ENCODE measurements around the gene CAMKMT. TPM values are rescaled to one million over a fixed set of nuclear protein-coding genes. Genes with fewer than 3 reads are reported as not detected.

CAMKMT gene
- total RNA-seq, 2 experiments from 2014 or later: 25.7 to 27.4 TPM

DNA sequence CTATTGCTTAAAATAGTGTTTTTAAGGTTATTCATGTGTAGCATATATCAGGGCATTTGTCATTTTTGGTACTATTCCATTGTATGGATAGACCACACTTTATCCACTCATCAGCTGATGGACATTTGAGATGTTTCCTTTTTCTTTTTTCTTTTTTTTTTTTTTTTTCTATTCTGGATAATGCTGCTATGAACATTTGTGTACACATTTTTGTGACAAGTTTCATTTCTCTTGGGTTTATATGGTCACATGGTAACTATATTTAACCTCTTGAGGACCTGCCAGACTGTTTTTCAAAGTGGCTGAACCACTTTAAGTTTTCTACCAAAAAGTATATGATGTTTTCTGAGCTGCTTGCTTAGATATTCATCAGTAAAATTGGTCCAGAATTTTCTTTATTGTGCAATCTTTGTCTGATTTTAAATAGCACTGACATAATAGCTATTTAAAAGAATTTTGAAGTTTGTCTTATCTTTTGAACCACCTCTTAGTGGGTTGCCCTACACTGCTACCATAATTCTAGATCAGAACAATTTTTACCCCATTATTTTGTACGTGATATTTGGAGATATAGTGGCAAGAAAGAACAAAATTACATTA lies 360.4 kb downstream of the CAMKMT start:
- POLR2A ChIA-PET: interaction anchor here (0.6 to 1.2 kb wide), 8 partner anchors 13 to 402 kb away, joined by 3 to 8 read pairs (median 3); no protein-coding TSS in a partner anchor
- H3K4me1 ChIP-seq (ENCODE audit: insufficient read depth, low read length, poor library complexity, severe bottlenecking): peaks cover 16% of the 10 kb centered on the region
- no peak overlapping the region for H2AFZ ChIP-seq (ENCODE audit: low read length)
- DNase-seq (ENCODE audit: low spot score): peak; percentile 7
- peak overlapping the region; percentile 33 for H3K4me2 ChIP-seq (ENCODE audit: low read length)
- no peaks in the 10 kb centered on the region for H3K9me3 ChIP-seq (ENCODE audit: low read length)
- H3K27ac ChIP-seq (ENCODE audit: low read depth, low read length, poor library complexity, severe bottlenecking): no peak overlapping the region
- no peaks in the 10 kb centered on the region for H3K9me2 ChIP-seq (ENCODE audit: insufficient read depth, low read length)
- TF ChIP-seq, protein P1, sequence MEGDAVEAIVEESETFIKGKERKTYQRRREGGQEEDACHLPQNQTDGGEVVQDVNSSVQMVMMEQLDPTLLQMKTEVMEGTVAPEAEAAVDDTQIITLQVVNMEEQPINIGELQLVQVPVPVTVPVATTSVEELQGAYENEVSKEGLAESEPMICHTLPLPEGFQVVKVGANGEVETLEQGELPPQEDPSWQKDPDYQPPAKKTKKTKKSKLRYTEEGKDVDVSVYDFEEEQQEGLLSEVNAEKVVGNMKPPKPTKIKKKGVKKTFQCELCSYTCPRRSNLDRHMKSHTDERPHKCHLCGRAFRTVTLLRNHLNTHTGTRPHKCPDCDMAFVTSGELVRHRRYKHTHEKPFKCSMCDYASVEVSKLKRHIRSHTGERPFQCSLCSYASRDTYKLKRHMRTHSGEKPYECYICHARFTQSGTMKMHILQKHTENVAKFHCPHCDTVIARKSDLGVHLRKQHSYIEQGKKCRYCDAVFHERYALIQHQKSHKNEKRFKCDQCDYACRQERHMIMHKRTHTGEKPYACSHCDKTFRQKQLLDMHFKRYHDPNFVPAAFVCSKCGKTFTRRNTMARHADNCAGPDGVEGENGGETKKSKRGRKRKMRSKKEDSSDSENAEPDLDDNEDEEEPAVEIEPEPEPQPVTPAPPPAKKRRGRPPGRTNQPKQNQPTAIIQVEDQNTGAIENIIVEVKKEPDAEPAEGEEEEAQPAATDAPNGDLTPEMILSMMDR (conservative IDR thresholded peaks at IDR 0.05; ENCODE audit: low read length): no peak
- H3K36me3 ChIP-seq (ENCODE audit: insufficient read depth, low read length): no peaks in the 10 kb centered on the region
- CTCF ChIA-PET (ENCODE audit: unreplicated experiment): no interaction called here
- no peaks in the 10 kb centered on the region for H3K79me2 ChIP-seq (ENCODE audit: insufficient read depth, low read depth, low read length)
- H3K4me3 ChIP-seq (ENCODE audit: low read depth, low read length, poor library complexity, severe bottlenecking): no peak overlapping the region
- BruUV-seq (replicated peaks): no TSS peak
- H4K20me1 ChIP-seq (ENCODE audit: insufficient read depth, low read length): no peaks in the 10 kb centered on the region
- intact Hi-C loops (cut with micrococcal nuclease; ENCODE audit: unreplicated experiment): no loop called here

DNA sequence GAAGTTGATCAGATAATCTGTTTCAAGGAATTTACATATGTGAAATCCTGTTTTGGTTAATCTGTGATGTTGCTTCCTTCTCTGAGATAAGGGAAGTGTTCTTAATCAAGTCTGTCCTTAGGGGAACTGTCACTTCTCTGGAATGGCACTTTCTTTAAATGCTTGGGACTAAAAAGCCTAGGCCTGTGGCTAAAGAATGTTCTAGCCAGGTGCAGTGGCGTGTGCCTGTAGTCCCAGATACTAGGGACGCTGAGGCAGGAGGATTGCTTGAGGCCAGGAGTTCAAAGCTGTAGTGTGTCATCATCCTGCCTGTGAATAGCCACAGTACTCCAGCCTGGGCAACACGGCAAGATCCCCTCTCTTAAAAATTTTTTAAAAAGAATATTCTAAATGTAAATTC lies 362.2 kb downstream of the CAMKMT start:
- POLR2A ChIA-PET: interaction anchor here (0.9 kb wide), 1 partner anchor 15 kb away, joined by 4 read pairs; no protein-coding TSS in a partner anchor
- H3K9me2 ChIP-seq (ENCODE audit: insufficient read depth, low read length): no peaks in the 10 kb centered on the region
- no peak for TF ChIP-seq EZH2phosphoT487 (IDR thresholded peaks at IDR 0.05; ENCODE audit: borderline replicate concordance, low read depth, low read length)
- TF ChIP-seq, protein P1 (conservative IDR thresholded peaks at IDR 0.05; ENCODE audit: low read length): no peak
- no peak overlapping the region for H2AFZ ChIP-seq (ENCODE audit: low read length)
- BruUV-seq (replicated peaks): no TSS peak
- H3K79me2 ChIP-seq (ENCODE audit: insufficient read depth, low read depth, low read length): no peaks in the 10 kb centered on the region
- CTCF ChIA-PET (ENCODE audit: unreplicated experiment): no interaction called here
- H3K4me1 ChIP-seq (ENCODE audit: insufficient read depth, low read length, poor library complexity, severe bottlenecking): peaks cover 16% of the 10 kb centered on the region
- no peaks in the 10 kb centered on the region for H4K20me1 ChIP-seq (ENCODE audit: insufficient read depth, low read length)
- H3K4me3 ChIP-seq (ENCODE audit: low read depth, low read length, poor library complexity, severe bottlenecking): no peak overlapping the region
- intact Hi-C loops (cut with micrococcal nuclease; ENCODE audit: unreplicated experiment): no loop called here
- no peak overlapping the region for H3K27ac ChIP-seq (ENCODE audit: low read depth, low read length, poor library complexity, severe bottlenecking)
- no peak overlapping the region for H3K4me2 ChIP-seq (ENCODE audit: low read length)
- no peak for DNase-seq (ENCODE audit: low spot score)
- no peaks in the 10 kb centered on the region for H3K9me3 ChIP-seq (ENCODE audit: low read length)
- no peaks in the 10 kb centered on the region for H3K36me3 ChIP-seq (ENCODE audit: insufficient read depth, low read length)

DNA sequence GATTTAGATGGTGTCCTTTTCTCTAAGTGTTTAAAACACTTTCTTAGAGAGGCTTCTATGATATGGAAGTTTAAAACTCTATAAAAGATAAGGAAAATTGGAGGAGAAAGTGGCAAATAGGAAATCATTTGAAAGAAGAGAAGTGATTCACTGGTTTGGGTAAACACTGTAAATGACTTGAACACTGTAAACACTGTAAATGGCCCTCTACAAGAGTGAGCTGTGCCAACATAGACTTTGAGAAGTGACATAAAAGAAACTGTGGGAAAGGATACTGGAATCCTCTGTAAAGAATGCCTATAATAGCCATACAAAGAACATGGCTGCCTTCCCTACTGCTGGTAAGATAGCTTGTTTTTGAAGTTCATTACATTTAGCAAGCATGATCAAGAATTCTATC lies 368.8 kb downstream of the CAMKMT start:
- TF ChIP-seq, protein P1 (conservative IDR thresholded peaks at IDR 0.05; ENCODE audit: low read length): no peak
- TF ChIP-seq EZH2phosphoT487 (IDR thresholded peaks at IDR 0.05; ENCODE audit: borderline replicate concordance, low read depth, low read length): no peak
- Histone ChIP-seq H4K20me1 (ENCODE audit: insufficient read depth, low read length) (no peaks in the 10 kb centered on the region), H3K79me2 (ENCODE audit: insufficient read depth, low read depth, low read length) (no peaks in the 10 kb centered on the region), H3K4me1 (ENCODE audit: insufficient read depth, low read length, poor library complexity, severe bottlenecking) (no peaks in the 10 kb centered on the region), H3K9me2 (ENCODE audit: insufficient read depth, low read length) (no peaks in the 10 kb centered on the region), H3K4me2 (ENCODE audit: low read length) (no peak overlapping the region), H2AFZ (ENCODE audit: low read length) (no peak overlapping the region), H3K4me3 (ENCODE audit: low read depth, low read length, poor library complexity, severe bottlenecking) (no peak overlapping the region), H3K36me3 (ENCODE audit: insufficient read depth, low read length) (no peaks in the 10 kb centered on the region), H3K27ac (ENCODE audit: low read depth, low read length, poor library complexity, severe bottlenecking) (no peak overlapping the region), H3K9me3 (ENCODE audit: low read length) (no peaks in the 10 kb centered on the region)
- BruUV-seq (replicated peaks): no TSS peak
- CTCF ChIA-PET (ENCODE audit: unreplicated experiment): no interaction called here
- POLR2A ChIA-PET: interaction anchor here (1.0 kb wide), 1 partner anchor 18 kb away, joined by 3 read pairs; no protein-coding TSS in a partner anchor
- intact Hi-C loops (cut with micrococcal nuclease; ENCODE audit: unreplicated experiment): no loop called here
- no peak for DNase-seq (ENCODE audit: low spot score)
